HG03103 (cell line): ENCODE measurements around the gene VMAC.

Experiments
- ATAC-seq: cut with Tn5 transposase; IDR thresholded peaks from one replicate; pipeline ENCODE4 v1.9.1; 2021; ENCODE audit warnings: low read depth; ENCODE audit not compliant: unreplicated experiment

The VMAC gene

DNA sequence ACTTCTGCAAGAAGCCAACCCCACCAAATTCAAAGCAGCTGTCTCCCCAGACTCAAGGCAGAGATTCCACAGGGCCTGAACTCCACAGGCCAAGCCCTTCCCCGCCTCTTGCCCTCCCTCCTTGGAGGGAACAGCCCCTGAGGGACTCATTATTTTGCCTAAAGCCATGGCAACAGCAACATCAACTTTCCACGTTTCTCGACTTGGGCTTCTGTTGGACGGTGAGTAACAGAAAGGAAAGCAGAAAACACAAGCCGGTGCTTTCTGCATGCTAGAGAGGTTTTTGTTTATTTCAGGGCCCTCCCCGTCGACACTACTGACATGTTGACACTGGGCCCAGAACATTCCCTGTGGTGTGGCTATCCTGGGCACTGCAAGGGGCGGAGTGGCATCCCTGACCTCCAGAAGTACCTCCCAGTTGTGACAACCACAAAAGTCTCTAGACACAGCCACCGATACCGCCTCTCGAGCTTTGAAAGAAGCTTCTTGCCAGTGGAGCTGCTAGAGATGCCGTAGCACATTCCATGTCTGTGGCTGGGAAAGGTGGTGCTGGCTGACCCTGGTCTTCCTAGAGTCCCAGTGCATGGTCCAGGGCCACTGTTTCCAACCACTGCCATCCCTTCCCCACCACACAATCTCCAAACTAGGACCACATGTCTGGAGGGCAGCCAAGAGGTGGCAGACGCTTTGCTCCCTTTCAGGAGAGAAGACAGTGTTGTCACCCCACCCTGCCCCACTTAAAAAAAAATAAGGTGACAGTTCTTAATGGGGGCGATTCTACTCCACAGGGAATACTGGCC is 22.2 kb downstream of the VMAC start:
- ATAC-seq: no peak

DNA sequence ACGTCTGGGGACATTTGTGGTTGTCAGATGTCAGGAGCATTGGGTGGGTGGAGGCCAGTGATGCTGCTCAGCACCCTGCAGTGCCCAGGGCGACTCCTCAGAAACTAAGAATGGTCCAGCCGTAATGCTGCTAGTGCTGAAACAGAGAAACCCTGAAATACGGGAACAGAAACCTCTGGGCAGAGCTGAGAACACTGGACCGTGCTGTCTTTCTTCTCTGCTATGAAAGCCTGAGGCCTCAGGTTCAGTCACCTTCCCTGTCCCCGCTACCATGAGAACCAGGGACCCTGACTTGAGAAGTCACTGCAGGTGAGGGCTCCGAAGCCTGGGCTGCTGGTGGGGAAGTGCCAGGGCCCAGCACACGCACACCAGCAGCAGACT is 22.8 kb downstream of the VMAC start:
- ATAC-seq: peak; percentile 51

DNA sequence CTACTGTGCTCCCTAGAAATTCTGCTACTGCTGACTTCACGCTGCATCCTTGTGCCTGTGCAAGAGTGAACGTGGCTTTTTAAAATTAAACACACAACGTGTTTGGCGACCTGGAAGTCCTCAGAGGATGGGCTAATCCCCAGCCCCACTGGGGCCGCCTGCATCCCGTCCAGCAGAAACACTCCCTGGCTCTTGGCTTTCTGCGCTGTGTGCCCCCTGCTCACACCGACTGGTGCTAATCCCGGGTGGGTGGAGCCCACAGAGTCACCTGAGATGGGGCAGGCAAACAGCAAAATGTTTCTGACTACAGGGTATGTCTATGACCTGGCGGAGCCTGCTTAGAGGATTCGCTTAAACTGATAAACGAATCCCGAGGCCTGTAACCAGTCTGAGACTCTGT is 24.5 kb downstream of the VMAC start:
- no peak for ATAC-seq

DNA sequence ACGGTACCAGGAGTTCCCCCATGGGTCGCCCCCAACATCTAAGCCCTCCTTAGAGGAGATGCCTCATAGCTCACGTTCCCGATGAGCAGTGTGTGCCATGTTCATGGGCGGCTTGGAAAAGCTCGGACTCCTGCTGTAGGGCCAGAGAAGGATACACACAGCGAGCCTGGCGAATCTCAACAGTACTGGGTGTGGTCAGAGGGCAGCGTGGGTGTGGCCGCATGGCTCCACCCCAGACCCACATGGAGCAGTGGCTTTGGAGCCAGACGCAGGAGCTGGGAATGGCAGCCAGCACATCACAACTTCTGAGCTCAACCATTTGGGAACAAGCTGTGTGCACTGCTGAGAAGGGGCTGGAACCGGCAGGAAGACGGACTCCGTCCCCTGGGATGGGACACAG is 25.0 kb downstream of the VMAC start:
- no peak for ATAC-seq

DNA sequence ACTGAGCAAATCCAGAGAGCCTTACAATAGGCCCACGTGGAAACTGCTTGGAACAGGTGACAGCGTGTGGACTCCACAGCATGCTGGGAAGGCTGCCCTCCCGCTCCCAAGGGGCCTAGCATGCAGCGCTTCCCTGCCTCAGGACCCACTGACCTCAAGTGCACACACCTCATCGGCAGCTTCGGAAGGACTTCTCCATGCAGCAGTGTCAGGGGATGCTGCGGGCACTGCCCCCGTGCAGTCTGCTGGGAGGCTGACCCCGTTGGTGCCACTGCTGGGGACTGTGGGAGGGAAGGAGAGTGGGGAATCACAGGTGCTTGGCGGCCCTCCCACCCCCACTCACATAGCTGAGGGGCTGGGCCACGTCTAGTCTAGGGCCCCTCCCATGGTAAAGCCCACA is 26.6 kb downstream of the VMAC start:
- no peak for ATAC-seq

DNA sequence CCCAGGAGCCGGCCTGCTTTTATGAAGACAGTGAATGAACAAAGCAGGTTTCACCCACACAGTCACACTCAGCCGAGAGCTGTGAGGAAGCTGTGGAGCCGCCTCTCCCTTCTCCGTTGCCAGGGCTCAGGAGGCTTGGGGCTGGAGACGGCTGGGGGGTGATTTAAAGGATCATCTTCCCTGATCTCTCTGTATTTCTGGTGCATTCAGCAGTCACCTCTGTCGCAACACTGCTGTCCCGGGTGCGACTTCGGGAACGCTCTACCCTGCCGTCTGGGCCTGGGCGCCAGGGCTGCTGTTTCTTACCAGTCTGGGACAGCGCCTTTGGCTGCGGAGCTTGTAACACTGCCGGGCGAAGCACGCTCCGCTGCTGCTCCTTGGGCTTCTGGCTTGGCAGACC is 27.5 kb downstream of the VMAC start:
- ATAC-seq: no peak

DNA sequence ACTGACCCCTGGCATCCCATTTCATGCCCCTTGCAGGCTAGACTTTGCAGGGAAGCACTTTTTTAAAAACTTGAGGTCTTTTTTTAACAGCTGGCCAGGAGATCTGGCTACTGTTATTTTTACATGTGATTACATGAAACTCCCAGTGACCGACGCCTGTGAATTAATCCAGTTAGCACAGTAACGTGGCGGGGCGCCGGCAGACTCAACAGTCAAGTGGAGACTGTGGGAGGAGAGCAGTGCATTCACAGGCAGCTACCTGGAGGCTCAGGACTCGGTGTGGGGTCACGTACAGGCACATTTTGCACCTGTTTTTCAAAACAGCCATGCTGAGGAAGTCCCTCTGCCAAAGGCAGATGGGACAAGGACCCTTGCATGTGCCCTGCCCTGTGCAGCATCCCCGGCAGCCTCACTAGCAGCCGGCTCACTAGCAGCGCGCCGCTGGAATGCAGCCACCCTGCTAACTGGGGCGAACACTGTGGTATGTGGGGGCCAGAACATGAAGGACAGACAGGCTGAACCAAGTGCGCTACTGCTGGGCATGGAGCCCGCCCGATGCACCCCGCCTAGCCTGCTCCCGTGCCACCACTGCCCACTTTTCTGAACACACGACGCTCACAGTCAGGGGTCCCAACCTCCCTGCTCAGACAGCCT is 28.1 kb downstream of the VMAC start:
- no peak for ATAC-seq

DNA sequence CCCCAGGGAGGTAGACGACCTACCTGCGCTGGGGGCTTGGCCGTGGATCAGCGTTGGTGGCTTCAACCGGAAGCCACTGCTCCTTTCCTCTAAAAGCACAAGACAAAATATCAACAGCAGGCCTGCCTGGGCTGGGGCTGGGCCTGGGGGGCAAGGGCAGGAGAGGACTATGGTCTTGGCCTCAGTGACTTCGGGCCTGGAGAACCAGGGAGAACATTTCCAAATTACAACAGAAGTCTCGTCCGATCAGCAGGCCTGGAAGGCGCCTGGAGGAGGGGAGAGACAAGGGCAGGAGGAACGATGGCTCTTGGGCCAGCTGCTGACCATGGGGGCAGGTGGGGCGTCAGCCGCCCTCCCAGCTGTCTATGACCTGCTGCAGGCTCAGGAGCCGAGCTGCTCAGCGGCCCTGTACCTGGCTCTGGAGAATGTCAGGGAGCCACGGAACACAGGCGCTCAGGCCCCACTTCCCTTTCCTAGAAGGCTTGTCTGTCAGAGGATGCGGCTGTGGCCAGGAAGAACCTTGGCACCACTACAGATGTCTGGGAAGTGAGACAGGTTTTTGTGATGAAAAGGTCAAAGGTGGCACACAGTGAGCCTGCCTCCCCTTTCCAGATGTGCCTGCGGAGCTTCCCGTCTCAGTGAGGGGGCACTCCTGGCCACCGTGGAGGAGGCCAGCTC is 28.9 kb downstream of the VMAC start:
- no peak for ATAC-seq

DNA sequence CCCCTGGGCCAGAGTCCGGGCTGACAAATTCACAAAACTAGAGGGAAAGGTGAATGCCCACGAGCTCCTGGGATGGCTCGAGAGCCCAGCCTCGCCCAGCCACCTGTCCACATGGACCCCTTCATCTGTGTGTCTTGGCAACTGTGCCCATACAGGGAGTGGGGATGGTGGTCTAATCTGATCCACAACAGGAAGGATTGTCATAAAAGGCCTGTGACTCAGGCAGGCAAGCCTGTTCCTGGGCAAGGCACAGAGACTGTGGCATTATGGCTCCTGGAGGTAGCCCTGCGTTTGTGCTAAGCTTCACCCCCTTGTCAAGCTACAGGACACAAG is 29.4 kb downstream of the VMAC start:
- ATAC-seq: no peak

DNA sequence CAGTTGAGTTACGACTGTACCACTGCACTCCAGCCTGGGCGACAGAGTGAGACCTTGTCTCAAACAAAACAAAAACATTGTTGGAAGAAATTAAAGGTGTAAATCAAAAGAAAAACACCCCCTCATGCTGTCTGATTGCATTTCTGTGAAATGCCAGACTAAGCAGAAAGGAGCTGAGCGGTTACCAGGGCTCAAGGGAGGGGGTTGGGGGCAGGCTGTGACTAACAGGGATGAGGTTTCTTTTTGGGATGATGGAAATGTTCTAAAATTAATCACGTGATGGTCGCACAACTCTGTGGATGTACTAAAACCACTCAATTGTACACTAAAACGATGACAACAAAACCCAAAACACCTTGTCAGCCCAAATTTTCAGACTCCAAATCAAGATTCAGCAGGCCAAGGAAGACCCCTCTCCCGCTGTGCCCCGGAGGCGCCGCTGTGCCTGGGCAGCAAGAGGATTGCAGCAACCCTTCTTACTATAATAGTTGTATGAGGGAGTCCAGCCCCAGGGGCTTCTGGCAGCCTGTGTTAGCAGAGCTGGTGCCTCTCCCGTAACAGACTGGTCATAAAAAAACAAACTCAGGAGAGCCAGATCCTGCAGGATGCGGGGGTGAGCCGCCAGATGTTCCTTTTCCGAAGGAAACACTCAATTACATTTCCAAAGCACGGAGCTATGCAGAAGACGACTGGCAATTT is 30.3 kb downstream of the VMAC start:
- no peak for ATAC-seq

DNA sequence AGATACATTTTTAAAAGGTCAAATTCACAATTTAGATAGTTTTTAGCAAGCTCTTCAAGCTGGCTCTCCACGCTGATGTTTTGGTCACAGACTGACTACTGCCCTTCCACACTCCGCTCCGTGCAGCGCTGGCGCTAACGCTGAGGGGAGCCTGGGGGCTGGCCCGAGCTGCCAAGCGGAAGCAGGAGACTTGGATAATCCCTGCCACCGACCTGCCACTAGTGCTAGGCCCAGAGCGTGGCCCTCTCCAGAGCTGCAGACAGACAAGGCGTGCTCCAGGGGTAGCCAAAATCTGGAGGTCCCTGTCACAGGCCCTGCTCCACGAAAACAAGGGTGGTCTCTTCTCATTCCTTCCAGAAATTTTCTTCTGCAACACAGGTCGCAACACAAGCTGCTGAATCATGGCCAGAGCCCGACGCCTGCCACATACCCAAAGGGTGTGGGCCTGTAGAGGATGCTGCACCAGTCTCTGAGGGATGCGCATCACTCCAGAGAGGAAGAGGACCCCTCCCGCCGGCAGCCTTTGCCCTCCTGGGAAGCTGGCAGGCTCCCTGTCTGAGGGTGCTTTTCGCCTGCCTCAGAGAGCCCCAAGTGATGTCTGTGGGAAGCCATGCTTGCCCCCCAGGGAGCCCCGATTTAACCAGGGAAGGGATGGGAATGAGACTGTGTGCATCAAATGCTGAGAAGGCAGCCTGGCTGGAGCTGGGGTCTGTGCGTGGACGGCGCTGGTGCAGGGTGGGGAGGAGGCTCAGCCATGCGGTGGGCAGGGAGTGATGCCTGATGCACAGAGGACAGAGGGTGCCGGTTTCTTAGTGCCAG is 31.0 kb downstream of the VMAC start:
- no peak for ATAC-seq

DNA sequence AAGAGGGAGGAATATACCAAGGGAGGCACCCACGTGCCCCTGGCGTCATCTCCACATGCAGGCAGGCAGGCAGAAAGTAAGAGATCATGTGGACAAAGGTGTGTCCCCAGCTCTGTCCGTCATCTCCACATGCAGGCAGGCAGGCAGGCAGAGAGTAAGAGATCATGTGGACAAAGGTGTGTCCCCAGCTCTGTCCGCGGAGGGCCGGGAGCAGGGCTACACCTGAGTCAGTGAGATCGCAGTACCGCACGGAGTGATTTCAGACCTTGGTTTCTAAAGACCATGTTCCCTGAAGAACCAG is 31.6 kb downstream of the VMAC start:
- ATAC-seq: no peak

DNA sequence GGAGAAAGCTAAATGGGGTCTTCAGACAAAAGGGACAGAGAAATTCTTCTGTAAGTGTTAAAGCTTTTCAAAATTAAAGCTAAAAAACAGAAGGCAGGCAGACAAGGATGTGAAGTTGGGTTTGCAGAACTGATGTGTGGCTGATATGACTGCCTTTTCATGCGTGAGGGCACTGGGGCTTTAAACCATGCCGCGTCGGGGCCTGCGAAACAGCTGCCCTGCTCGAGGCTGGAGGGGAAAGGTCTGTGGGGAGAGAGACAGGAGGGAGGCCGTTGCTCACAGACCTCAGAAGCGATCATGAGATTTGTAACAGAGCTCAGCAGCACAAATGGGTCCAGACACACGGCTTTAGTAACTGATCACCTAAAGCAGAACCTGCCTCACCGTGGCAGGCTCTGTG is 32.9 kb downstream of the VMAC start:
- no peak for ATAC-seq

DNA sequence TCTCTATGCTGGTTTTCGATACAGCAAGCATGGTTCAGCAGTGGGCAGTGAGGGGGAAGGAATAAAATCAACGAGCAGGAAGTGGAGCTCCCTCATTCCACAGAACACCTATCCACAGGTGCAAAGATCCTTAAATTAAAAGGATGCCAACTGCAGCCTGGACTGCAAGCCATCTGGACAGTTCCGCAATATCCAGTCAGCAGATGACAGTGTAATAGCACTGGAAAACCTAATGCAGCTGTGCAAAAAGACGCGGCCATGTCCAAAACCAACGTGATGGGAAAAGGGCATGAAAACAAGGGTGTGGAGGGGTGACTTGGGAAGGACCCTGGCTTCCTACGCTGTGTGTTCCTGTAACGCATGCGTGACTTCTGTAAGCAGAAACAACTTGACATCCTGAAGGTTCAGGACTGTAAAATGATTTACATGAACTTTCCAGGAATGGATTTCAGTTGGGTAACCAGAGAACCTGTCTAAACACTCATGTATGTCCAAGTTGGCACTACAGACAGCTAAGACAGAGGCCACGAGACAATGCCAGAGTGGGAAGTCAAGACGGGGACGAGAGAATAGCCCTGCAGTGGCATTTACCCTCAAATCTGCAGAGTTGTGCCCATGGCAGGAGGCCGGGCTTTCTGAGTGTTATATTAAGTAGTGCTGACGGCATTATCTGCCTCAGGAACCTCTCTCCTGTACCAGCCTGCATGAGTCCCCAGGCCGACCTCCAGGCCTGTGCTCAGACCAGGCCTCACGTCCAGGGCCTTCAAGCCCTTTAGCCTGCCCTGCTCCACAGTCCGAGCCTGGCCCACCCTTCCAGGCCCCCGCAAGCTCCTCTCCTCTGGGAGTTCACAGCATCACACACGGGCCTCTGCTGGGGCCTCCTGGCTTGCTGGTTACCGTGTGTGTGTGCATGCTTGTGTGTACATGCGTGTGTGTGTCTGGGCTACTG is 35.9 kb downstream of the VMAC start:
- no peak for ATAC-seq

DNA sequence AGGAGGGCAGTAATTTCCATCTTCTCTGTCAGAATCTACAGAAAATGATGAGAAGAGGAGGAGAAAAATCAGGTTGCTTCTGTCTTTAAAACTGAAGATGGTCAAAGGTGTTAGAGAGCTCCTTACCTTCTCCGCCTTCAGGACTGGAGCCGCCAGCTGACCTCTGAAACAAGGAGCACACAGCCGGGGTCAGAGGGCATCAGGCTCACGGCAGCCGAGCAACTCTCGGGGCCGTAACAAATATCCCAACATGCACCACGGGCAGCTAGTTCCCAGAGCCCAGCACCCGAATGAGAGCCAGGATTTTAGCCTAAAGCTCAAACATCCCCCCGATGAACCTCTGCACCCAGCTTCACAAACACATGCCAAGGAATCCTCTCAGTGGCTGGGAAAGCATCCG is 37.0 kb downstream of the VMAC start:
- ATAC-seq: no peak

DNA sequence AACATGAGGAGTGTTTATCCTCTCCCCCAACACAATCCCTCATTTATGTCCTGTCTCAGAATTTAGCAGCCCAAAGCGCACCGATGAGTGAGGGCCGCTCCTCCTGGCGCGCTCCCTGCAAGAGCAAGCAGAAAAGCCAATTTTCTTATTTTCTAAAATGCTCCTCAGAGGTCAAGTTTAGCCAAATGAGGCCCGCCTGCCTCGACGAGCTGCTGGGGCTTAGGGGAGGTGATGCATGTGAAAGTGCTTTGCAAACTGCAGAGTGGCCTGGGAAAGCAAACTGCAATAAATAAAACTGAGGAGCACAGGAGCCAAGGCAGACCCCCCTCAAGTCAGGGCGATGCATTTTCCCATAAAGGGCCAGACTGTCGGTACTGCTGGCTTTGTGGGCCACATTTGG is 38.4 kb downstream of the VMAC start:
- ATAC-seq: no peak

DNA sequence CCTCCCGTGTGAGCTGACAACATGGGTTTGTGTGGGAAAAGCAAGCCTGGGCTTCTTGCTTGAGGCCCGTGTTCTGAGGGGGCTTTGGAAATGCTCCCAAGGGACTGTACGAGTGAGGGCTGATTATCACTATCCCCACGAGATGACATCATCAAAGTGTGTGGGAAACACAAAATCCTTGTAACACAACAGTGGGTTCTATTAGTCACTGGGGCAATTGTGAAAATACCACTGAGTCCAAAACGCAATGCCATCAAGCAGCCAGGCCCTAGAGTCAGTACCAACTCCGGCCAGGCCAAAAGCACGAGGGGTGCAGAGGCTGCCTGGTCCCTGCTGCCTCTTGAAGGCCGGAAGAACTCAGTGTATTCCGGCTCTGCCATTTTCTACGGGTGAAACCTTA is 39.0 kb downstream of the VMAC start:
- ATAC-seq: no peak

DNA sequence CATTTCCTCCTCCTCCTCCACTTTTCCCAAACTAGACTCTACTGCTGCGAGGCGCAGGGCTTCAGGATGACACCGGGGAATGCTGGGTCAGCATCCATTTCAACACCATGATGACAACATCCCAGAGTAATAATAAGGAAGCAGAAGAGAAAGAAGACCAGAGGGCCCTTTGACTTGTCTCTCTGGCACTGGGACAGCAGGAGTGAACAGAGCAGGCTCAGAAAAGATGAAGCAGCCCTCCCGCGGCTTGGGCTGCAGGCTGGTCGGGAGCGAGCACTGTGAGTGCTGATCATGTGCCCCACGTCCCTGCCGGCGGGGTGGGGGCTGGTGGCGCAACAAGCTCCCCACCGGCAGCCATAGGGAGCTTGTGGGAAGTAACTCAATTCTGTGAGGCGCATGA is 42.8 kb downstream of the VMAC start:
- ATAC-seq: no peak

DNA sequence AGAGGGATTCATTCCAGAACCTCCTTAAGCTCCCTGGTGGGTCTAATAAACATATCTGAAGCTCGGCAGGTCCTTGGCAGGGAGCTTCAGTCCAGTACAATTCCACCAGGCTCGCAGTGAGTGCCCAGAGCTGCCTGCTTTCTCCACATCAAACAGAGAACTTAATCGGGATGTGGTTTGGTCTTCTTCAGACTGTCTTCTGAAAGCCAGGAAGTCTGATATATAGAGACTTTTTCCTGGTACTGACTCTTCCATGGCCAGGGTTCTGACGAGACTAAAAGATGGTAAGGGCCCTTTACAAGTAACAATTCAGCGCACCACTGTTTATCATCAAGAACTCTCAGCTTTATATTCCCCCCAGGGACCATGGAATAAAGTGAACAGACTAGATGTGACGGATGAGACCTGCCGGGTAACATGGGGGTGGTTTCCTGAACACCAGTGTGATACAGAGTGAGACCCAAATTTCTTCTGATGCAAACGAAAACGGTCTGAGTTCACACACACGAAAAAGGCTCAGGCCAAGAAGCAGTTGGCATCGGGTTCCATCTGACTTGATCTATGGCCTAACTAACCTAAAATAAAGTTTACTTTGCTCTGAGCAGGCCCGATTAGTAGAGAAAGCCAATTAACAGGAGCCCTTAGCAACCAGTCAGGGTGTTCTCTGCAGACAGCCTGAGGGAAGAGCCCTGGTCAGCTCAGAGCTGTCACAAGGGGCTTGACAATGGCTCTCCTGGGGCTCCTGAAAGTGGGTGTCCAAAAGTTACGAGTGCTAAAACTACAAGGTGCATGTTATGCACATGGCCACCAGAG is 44.3 kb downstream of the VMAC start:
- ATAC-seq: no peak
